ENCODE data around the gene OPRM1. TPM values are rescaled to one million over a fixed set of nuclear protein-coding genes. Genes with fewer than 3 reads are reported as not detected.
"Not testable (repeated sequence)": the region's sequence is repeated elsewhere in the genome, so short reads cannot be mapped to it uniquely, and the experiment has no call there.

OPRM1 gene
- total RNA-seq, result not detected in 2 replicates

GRCh38 chr6:154039231-154039842 lies at the start of gene OPRM1:
OPRM1 (plus strand) TSS chr6:154039240; CDS start chr6:154039545, 305 bp downstream.
- DNase-seq (ENCODE audit: low read depth, low spot score), result no peak

GRCh38 chr6:153989989-153990388 lies 49.1 kb upstream of the OPRM1 start:
- no peak for DNase-seq (ENCODE audit: low read depth, low spot score)

GRCh38 chr6:153994004-153994403 lies 45.0 kb upstream of the OPRM1 start:
- DNase-seq (ENCODE audit: low read depth, low spot score), result no peak

- DNase-seq (ENCODE audit: low read depth, low spot score), result no peak
Measured at GRCh38 chr6:153994811-153995210, 44.2 kb upstream of the OPRM1 start.

- DNase-seq (ENCODE audit: low read depth, low spot score), result no peak
Measured at GRCh38 chr6:153997221-153997620, 41.8 kb upstream of the OPRM1 start.

- DNase-seq (ENCODE audit: low read depth, low spot score), result no peak
Measured at GRCh38 chr6:154001494-154002285, 37.4 kb upstream of the OPRM1 start.

- no peak for DNase-seq (ENCODE audit: low read depth, low spot score)
Measured at GRCh38 chr6:154002894-154003293, 36.1 kb upstream of the OPRM1 start.

- DNase-seq (ENCODE audit: low read depth, low spot score), result no peak
Measured at GRCh38 chr6:154010371-154010770, 28.7 kb upstream of the OPRM1 start.

- no peak for DNase-seq (ENCODE audit: low read depth, low spot score)
Measured at GRCh38 chr6:154012852-154013251, 26.2 kb upstream of the OPRM1 start.

GRCh38 chr6:154017786-154018185 lies 21.3 kb upstream of the OPRM1 start:
- DNase-seq (ENCODE audit: low read depth, low spot score), result no peak

- DNase-seq (ENCODE audit: low read depth, low spot score), result no peak
Measured at GRCh38 chr6:154030646-154031045, 8.4 kb upstream of the OPRM1 start.

GRCh38 chr6:154041001-154041400 lies 2.0 kb downstream of the OPRM1 start:
- DNase-seq (ENCODE audit: low read depth, low spot score), result no peak

GRCh38 chr6:154053141-154053540 lies 14.1 kb downstream of the OPRM1 start:
- no peak for DNase-seq (ENCODE audit: low read depth, low spot score)

- no peak for DNase-seq (ENCODE audit: low read depth, low spot score)
Measured at GRCh38 chr6:154056536-154056935, 17.5 kb downstream of the OPRM1 start.

GRCh38 chr6:154057098-154057497 lies 18.1 kb downstream of the OPRM1 start:
- DNase-seq (ENCODE audit: low read depth, low spot score), result no peak

GRCh38 chr6:154058963-154059680 lies 20.1 kb downstream of the OPRM1 start:
- no peak for DNase-seq (ENCODE audit: low read depth, low spot score)

- DNase-seq (ENCODE audit: low read depth, low spot score), result no peak
Measured at GRCh38 chr6:154060076-154060475, 21.0 kb downstream of the OPRM1 start.

- DNase-seq (ENCODE audit: low read depth, low spot score), result no peak
Measured at GRCh38 chr6:154070041-154070440, 31.0 kb downstream of the OPRM1 start.

- DNase-seq (ENCODE audit: low read depth, low spot score), result no peak
Measured at GRCh38 chr6:154070657-154071056, 31.6 kb downstream of the OPRM1 start.

GRCh38 chr6:154071236-154071635 lies 32.2 kb downstream of the OPRM1 start:
- no peak for DNase-seq (ENCODE audit: low read depth, low spot score)

GRCh38 chr6:154071711-154072110 lies 32.7 kb downstream of the OPRM1 start:
- no peak for DNase-seq (ENCODE audit: low read depth, low spot score)

GRCh38 chr6:154078596-154078995 lies 39.6 kb downstream of the OPRM1 start:
- not testable (repeated sequence) for DNase-seq (ENCODE audit: low read depth, low spot score)
